SK-N-SH (cell line): Measurements from ENCODE around the gene VEGFA. TPM values are rescaled to one million over a fixed set of nuclear protein-coding genes. Genes with fewer than 3 reads are reported as not detected.

ENCODE experiments used
- CTCF ChIA-PET: fragments of 300-600, 350-600 bp; formaldehyde crosslinking; extraction: SDS; loops from one replicate; lab custom pipeline; 2021; lab: Yijun Ruan, JAX
- POLR2A ChIA-PET: fragments of 350-600 bp; sonication (Branson Sonifier 250); formaldehyde crosslinking; extraction: SDS; loops from one replicate; lab custom pipeline; 2020; ENCODE audit warnings: antibody characterized with exemption, inconsistent platforms; lab: Yijun Ruan, JAX
- DNase-seq: peaks from one replicate; pipeline ENCODE4 v3.0.0; 2012
- H2AFZ ChIP-seq: fragments of 200-600 bp; sonication (generic); 2 replicates; pipeline ENCODE4 v1.8.1; 2016; ENCODE audit warnings: antibody characterized with exemption, mild to moderate bottlenecking, low read depth
- H3F3A ChIP-seq: fragments of 200-600 bp; sonication (generic); replicated peaks from 2 replicates; pipeline ENCODE3; 2016; ENCODE audit warnings: antibody characterized with exemption, mild to moderate bottlenecking; ENCODE audit not compliant: insufficient read depth
- H3K27ac ChIP-seq, 2 experiments: fragments of 200-500 bp in 1 of 2; fragments of 200-600 bp in 1 of 2; sonication (Bioruptor generic) in 1 of 2; sonication (generic), shearing (Covaris generic) in 1 of 2; 2 replicates each; pipeline versions ENCODE4 v1.5.1 to v1.6.1; 2014 to 2016; ENCODE audit warnings: low read depth in 2 of 2, inconsistent platforms in 1 of 2, low read length in 1 of 2, mild to moderate bottlenecking in 1 of 2, mixed read lengths in 1 of 2
- H3K27me3 ChIP-seq: fragments of 200-600 bp; sonication (generic), shearing (Covaris generic); 2 replicates; pipeline ENCODE4 v1.6.1; 2016; ENCODE audit warnings: mixed run types; ENCODE audit not compliant: insufficient read depth
- H3K36me3 ChIP-seq, 2 experiments: fragments of 200-500 bp in 1 of 2; fragments of 200-600 bp in 1 of 2; sonication (Bioruptor generic) in 1 of 2; sonication (generic) in 1 of 2; replicated peaks in 1 of 2; 2 replicates each; pipeline versions ENCODE3 to v1.5.1; 2014 to 2016; ENCODE audit warnings: low read length in 1 of 2, mild to moderate bottlenecking in 1 of 2; ENCODE audit not compliant: insufficient read depth in 2 of 2, control insufficient read depth in 1 of 2
- H3K4me1 ChIP-seq, 2 experiments: fragments of 200-500 bp in 1 of 2; fragments of 200-600 bp in 1 of 2; sonication (Bioruptor generic) in 1 of 2; sonication (generic), shearing (Covaris generic) in 1 of 2; 2 replicates each; pipeline versions ENCODE4 v1.5.1 to v1.6.1; 2014 to 2016; ENCODE audit warnings: low read depth in 1 of 2, low read length in 1 of 2, mixed run types in 1 of 2; ENCODE audit not compliant: insufficient read depth in 2 of 2, control insufficient read depth in 1 of 2
- H3K4me2 ChIP-seq: fragments of 200-600 bp; sonication (generic), shearing (Covaris generic); 2 replicates; pipeline ENCODE4 v1.6.1; 2017; ENCODE audit warnings: mixed run types
- H3K4me3 ChIP-seq, 2 experiments: fragments of 200-500 bp in 1 of 2; fragments of 200-600 bp in 1 of 2; sonication (Bioruptor generic) in 1 of 2; sonication (generic), shearing (Covaris generic) in 1 of 2; 2 replicates each; pipeline versions ENCODE4 v1.5.1 to v1.8.1; 2014 to 2016; ENCODE audit warnings: low read depth in 2 of 2, inconsistent platforms in 1 of 2, low read length in 1 of 2, mild to moderate bottlenecking in 1 of 2, mixed read lengths in 1 of 2, moderate library complexity in 1 of 2
- H3K79me2 ChIP-seq: fragments of 200-600 bp; sonication (generic); 2 replicates; pipeline ENCODE4 v1.8.1; 2017; ENCODE audit warnings: mild to moderate bottlenecking; ENCODE audit not compliant: insufficient read depth
- H3K9ac ChIP-seq: fragments of 200-600 bp; sonication (generic); 2 replicates; pipeline ENCODE4 v1.6.1; 2017; ENCODE audit warnings: mixed run types
- H3K9me2 ChIP-seq: fragments of 200-600 bp; sonication (generic); 2 replicates; pipeline ENCODE4 v1.6.1; 2017; ENCODE audit warnings: mixed run types
- H3K9me3 ChIP-seq: fragments of 200-600 bp; sonication (generic); 2 replicates; pipeline ENCODE4 v1.6.1; 2017; ENCODE audit warnings: mixed run types, mild to moderate bottlenecking, moderate library complexity
- H4K20me1 ChIP-seq: fragments of 200-600 bp; sonication (generic); 2 replicates; pipeline ENCODE4 v1.6.1; 2017; ENCODE audit warnings: mild to moderate bottlenecking, mixed run types; ENCODE audit not compliant: insufficient read depth
- CHD2 ChIP-seq: fragments of 150-350 bp; IDR thresholded peaks from 2 replicates; pipeline ENCODE4 v1.6.1; 2018; ENCODE audit warnings: low read length; ENCODE audit not compliant: partially characterized antibody
- FOXM1 ChIP-seq: IDR thresholded peaks from 2 replicates; pipeline ENCODE4 v1.4.0; 2012; ENCODE audit warnings: low read depth, mild to moderate bottlenecking
- GATA2 ChIP-seq: sonication (generic); formaldehyde crosslinking; IDR thresholded peaks from 2 replicates; pipeline ENCODE4 v1.5.0; 2020; ENCODE audit warnings: mild to moderate bottlenecking, missing genetic modification reagents
- MAX ChIP-seq: IDR thresholded peaks from 2 replicates; pipeline ENCODE4 v1.4.0; 2012; ENCODE audit warnings: low read depth
- MXI1 ChIP-seq: IDR thresholded peaks from 2 replicates; pipeline ENCODE4 v1.6.1; 2012; ENCODE audit warnings: mild to moderate bottlenecking, low read depth, low read length, improper control_type of control experiment
- NRF1 ChIP-seq: IDR thresholded peaks from 2 replicates; pipeline ENCODE4 v1.6.1; 2012; ENCODE audit warnings: low read depth, mild to moderate bottlenecking, low read length
- RAD21 ChIP-seq: IDR thresholded peaks from 2 replicates; pipeline ENCODE4 v1.6.1; 2012; ENCODE audit warnings: mild to moderate bottlenecking, low read length
- RCOR1 ChIP-seq: fragments of 150-350 bp; IDR thresholded peaks from 2 replicates; pipeline ENCODE4 v1.6.1; 2017; ENCODE audit warnings: antibody characterized with exemption, low read length
- SIN3A ChIP-seq: IDR thresholded peaks from 2 replicates; pipeline ENCODE4 v1.6.1; 2012; ENCODE audit warnings: low read depth, mild to moderate bottlenecking, low read length, moderate library complexity, borderline replicate concordance
- TAF1 ChIP-seq: IDR thresholded peaks from 2 replicates; pipeline ENCODE4 v1.6.1; 2012; ENCODE audit warnings: low read depth, mild to moderate bottlenecking, low read length, moderate library complexity, borderline replicate concordance
- TEAD4 ChIP-seq: IDR thresholded peaks from 2 replicates; pipeline ENCODE4 v1.4.0; 2012; ENCODE audit warnings: mild to moderate bottlenecking, borderline replicate concordance; ENCODE audit not compliant: insufficient read depth
- YY1 ChIP-seq: IDR thresholded peaks from 2 replicates; pipeline ENCODE4 v1.4.0; 2012; ENCODE audit warnings: low read depth, mild to moderate bottlenecking
- WGBS: methylation state at CpG from one replicate; pipeline ENCODE4 v1.1.6; 2017; ENCODE audit warnings: low lambda C conversion rate; 5-methylcytosine and 5-hydroxymethylcytosine counted together
- polyA plus RNA-seq, 3 experiments: library from polyadenylated mRNA; depleted of rRNA; stranded (reverse); fragments of >200 nt; gene quantifications; 2 replicates each; pipeline ENCODE4 v1.2.3, GENCODE V29; 2012

The VEGFA gene
- polyA plus RNA-seq, 1 of the 3 experiments (the other 2 are of a cell fraction), result 81.0 TPM

GRCh38 chr6:43804550-43805223, 34.7 kb downstream of the VEGFA start:
- Histone ChIP-seq H3K27me3 (no peaks in the 10 kb centered on the region), H3K4me2 (no peak overlapping the region), H3K27ac (no peak overlapping the region), H3K4me3 (no peak overlapping the region), H3K4me1 (peaks cover 0 to 28% of the 10 kb centered on the region in 2 experiments; a peak in 1 of 4 replicates), H3K9me2 (no peaks in the 10 kb centered on the region), H3K9me3 (no peaks in the 10 kb centered on the region), H3F3A (no peaks in the 10 kb centered on the region), H3K79me2 (no peaks in the 10 kb centered on the region), H2AFZ (no peak overlapping the region), H3K36me3 (no peaks in the 10 kb centered on the region), H3K9ac (no peak overlapping the region), H4K20me1 (no peaks in the 10 kb centered on the region)
- ChIA-PET POLR2A (no interaction called here), CTCF (interaction anchor here (1.2 kb wide), 1 partner anchor 35 kb away, joined by 3 read pairs; no protein-coding TSS in a partner anchor)
- no peak for DNase-seq
- no peak for TF ChIP-seq FOXM1
- TF ChIP-seq TEAD4, result no peak
- TF ChIP-seq CHD2, result no peak
- TF ChIP-seq SIN3A, result no peak
- no peak for TF ChIP-seq NRF1
- TF ChIP-seq TAF1, result no peak
- WGBS, result 80% methylated on average over 4 of the region's 4 CpGs

DNA sequence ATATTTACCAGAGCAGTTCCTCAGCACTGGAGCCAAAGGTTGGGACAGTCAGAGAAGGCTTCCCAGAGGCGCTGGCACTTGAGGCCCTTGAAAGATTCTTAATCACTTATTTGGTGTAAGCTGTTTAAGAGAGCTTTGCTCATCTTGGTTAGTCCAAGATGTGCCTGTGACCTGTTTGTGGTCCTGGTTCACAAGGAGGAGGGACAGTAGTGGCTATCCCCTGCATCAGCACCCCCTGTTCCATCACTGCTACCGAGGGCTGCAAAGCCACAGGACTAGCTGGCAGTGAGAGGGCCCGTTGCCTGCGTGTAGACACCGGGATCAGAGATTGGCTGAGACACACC, 35.7 kb downstream of the VEGFA start:
- WGBS, result 75% methylated on average over 1 of the region's 5 CpGs
- Histone ChIP-seq H3K9me2 (no peaks in the 10 kb centered on the region), H3K4me2 (no peak overlapping the region), H3K4me3 (no peak overlapping the region), H3K9ac (no peak overlapping the region), H3K79me2 (no peaks in the 10 kb centered on the region), H3K27ac (no peak overlapping the region), H3K4me1 (peaks cover 0 to 33% of the 10 kb centered on the region in 2 experiments; a peak in 1 of 4 replicates), H2AFZ (no peak overlapping the region), H3K9me3 (no peaks in the 10 kb centered on the region), H3F3A (no peaks in the 10 kb centered on the region), H4K20me1 (no peaks in the 10 kb centered on the region), H3K27me3 (no peaks in the 10 kb centered on the region), H3K36me3 (no peaks in the 10 kb centered on the region)
- no peak for DNase-seq
- ChIA-PET CTCF (interaction anchor here (1.2 to 1.5 kb wide), 3 partner anchors 12 to 36 kb away, joined by 3 to 4 read pairs (median 3); no protein-coding TSS in a partner anchor), POLR2A (interaction anchor here (1.4 kb wide), 1 partner anchor 12 kb away, joined by 4 read pairs; no protein-coding TSS in a partner anchor)
- no peak for TF ChIP-seq MAX
- TF ChIP-seq GATA2 (CRISPR knock-in tag), result no peak
- TF ChIP-seq RCOR1, result no peak
- no peak for TF ChIP-seq MXI1
- no peak for TF ChIP-seq YY1
- TF ChIP-seq RAD21, result no peak
- no peak for TF ChIP-seq TEAD4
